NCI-H2107 (cell line): ENCODE measurements around the gene UBE2L5.

Experiments used
- DNase-seq: peaks from one replicate; lab custom pipeline; 2025; lab: John Stamatoyannopoulos, UW

The UBE2L5 gene

GRCh38 chr13:30477346-30478195 lies 55.3 kb downstream of the UBE2L5 start:
- DNase-seq, result no peak
